ENCODE measurements around the gene SLC6A12. TPM values are rescaled to one million over a fixed set of nuclear protein-coding genes. Genes with fewer than 3 reads are reported as not detected.

SLC6A12 gene
- polyA plus RNA-seq, 1 experiment: 0.12 TPM

DNA sequence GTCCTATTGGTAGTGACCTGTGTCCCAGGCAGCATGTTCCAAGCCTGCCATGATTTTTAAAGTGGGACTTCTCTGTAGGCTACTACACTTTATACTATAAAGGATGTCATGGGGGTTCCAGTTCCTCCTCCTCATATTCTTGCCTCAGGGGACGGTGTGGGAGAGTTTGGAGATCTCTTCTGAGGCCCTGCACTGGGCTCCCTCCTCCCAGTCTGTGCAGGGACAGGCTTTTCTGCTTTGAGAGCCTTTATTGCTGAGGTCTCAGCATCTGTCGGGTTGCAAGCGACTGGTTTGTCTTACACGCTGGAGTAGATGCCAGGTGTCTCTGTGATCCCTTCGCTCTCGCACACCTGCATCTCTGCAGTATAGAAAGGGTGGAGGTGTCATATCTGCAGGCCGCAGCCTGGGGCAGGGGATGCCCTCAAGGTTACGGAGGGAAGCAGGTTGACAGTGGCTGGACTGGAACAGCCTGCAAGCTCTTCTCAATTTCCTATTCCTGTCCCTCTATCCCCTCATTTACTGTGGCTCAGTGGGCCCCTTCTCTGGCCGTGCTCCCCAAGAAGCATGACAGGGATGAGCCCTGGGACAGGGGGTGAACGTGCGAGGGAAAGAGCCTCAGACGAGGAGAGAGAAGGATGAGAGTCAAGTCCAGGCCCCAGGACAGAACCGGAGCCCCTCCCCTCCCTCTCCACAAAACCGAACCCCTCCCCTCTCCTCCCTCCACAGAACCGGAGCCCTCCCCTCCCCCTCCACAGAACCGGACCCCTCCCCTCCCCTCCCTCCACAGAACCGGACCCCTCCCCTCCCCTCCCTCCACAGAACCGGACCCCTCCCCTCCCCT is 51.3 kb downstream of the SLC6A12 start:
- H3K27ac ChIP-seq (ENCODE audit: low read depth, low read length): no peak overlapping the region
- no peak for DNase-seq (ENCODE audit: low read depth, low spot score)
- TF ChIP-seq, protein P1, sequence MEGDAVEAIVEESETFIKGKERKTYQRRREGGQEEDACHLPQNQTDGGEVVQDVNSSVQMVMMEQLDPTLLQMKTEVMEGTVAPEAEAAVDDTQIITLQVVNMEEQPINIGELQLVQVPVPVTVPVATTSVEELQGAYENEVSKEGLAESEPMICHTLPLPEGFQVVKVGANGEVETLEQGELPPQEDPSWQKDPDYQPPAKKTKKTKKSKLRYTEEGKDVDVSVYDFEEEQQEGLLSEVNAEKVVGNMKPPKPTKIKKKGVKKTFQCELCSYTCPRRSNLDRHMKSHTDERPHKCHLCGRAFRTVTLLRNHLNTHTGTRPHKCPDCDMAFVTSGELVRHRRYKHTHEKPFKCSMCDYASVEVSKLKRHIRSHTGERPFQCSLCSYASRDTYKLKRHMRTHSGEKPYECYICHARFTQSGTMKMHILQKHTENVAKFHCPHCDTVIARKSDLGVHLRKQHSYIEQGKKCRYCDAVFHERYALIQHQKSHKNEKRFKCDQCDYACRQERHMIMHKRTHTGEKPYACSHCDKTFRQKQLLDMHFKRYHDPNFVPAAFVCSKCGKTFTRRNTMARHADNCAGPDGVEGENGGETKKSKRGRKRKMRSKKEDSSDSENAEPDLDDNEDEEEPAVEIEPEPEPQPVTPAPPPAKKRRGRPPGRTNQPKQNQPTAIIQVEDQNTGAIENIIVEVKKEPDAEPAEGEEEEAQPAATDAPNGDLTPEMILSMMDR (IDR thresholded peaks at IDR 0.05; ENCODE audit: low read depth, low read length): no peak
- ChIA-PET CTCF (interaction anchor here (0.8 to 1.5 kb wide), 2 partner anchors 9 to 10 kb away, joined by 3 to 4 read pairs; no protein-coding TSS in a partner anchor), POLR2A (no interaction called here)
- H3K9me3 ChIP-seq (ENCODE audit: control insufficient read depth, insufficient read depth, low read length): no peaks in the 10 kb centered on the region
- H3K27me3 ChIP-seq (ENCODE audit: control insufficient read depth, insufficient read depth, low read length): peaks cover 23% of the 10 kb centered on the region
- no peak overlapping the region for H3K4me3 ChIP-seq (ENCODE audit: low read depth, low read length)

GRCh38 chr12:161823-162222 is 52.1 kb downstream of the SLC6A12 start:
- DNase-seq (ENCODE audit: low read depth, low spot score): no peak
- POLR2A ChIA-PET: no interaction called here
- TF ChIP-seq, protein P1 (IDR thresholded peaks at IDR 0.05; ENCODE audit: low read depth, low read length): no peak
- no peaks in the 10 kb centered on the region for H3K9me3 ChIP-seq (ENCODE audit: control insufficient read depth, insufficient read depth, low read length)
- H3K4me3 ChIP-seq (ENCODE audit: low read depth, low read length): no peak overlapping the region
- no peak overlapping the region for H3K27ac ChIP-seq (ENCODE audit: low read depth, low read length)
- H3K27me3 ChIP-seq (ENCODE audit: control insufficient read depth, insufficient read depth, low read length): peaks cover 23% of the 10 kb centered on the region
- CTCF ChIA-PET: interaction anchor here (1.5 kb wide), 1 partner anchor 9 kb away, joined by 4 read pairs; no protein-coding TSS in a partner anchor

GRCh38 chr12:160858-161257 is 53.1 kb downstream of the SLC6A12 start:
- Histone ChIP-seq H3K27ac (ENCODE audit: low read depth, low read length) (no peak overlapping the region), H3K9me3 (ENCODE audit: control insufficient read depth, insufficient read depth, low read length) (no peaks in the 10 kb centered on the region; the same call in 1 of the 2 replicates), H3K4me3 (ENCODE audit: low read depth, low read length) (no peak overlapping the region), H3K27me3 (ENCODE audit: control insufficient read depth, insufficient read depth, low read length) (peaks cover 23% of the 10 kb centered on the region)
- ChIA-PET CTCF (interaction anchor here (1.5 kb wide), 1 partner anchor 8 kb away, joined by 4 read pairs; no protein-coding TSS in a partner anchor), POLR2A (no interaction called here)
- TF ChIP-seq, protein P1 (IDR thresholded peaks at IDR 0.05; ENCODE audit: low read depth, low read length): no peak
- no peak for DNase-seq (ENCODE audit: low read depth, low spot score)

GRCh38 chr12:159156-159782 is 54.7 kb downstream of the SLC6A12 start:
- DNase-seq (ENCODE audit: low read depth, low spot score): no peak
- H3K27ac ChIP-seq (ENCODE audit: low read depth, low read length): no peak overlapping the region
- H3K4me3 ChIP-seq (ENCODE audit: low read depth, low read length): no peak overlapping the region
- TF ChIP-seq, protein P1 (IDR thresholded peaks at IDR 0.05; ENCODE audit: low read depth, low read length): no peak
- ChIA-PET CTCF (no interaction called here), POLR2A (no interaction called here)
- peaks cover 5% of the 10 kb centered on the region; the same call in 1 of the 2 replicates for H3K9me3 ChIP-seq (ENCODE audit: control insufficient read depth, insufficient read depth, low read length)
- peaks cover 23% of the 10 kb centered on the region for H3K27me3 ChIP-seq (ENCODE audit: control insufficient read depth, insufficient read depth, low read length)

DNA sequence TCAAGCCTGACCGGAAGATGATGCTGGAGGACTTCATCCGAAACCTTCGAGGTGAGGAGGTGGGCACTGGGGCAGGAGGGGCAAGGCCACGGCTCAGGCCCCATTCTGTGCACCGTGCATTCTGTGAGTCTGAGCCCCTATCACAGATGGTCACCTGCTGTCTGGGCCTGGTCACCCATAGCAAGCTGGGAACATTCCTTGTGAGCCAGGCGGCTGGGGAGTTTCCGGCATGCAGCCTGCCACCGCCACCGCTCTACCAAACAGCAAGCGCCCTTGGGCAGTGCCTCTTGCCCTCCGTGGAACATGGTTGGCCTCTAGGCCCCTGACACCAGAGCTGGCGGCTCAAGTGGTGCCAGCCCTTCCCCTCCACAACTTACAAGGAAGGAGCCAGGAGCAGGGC is 56.3 kb downstream of the SLC6A12 start:
- peaks cover 21% of the 10 kb centered on the region for H3K27me3 ChIP-seq (ENCODE audit: control insufficient read depth, insufficient read depth, low read length)
- TF ChIP-seq, protein P1 (IDR thresholded peaks at IDR 0.05; ENCODE audit: low read depth, low read length): no peak
- ChIA-PET POLR2A (no interaction called here), CTCF (no interaction called here)
- H3K9me3 ChIP-seq (ENCODE audit: control insufficient read depth, insufficient read depth, low read length): peaks cover 5% of the 10 kb centered on the region; the same call in 1 of the 2 replicates
- H3K4me3 ChIP-seq (ENCODE audit: low read depth, low read length): no peak overlapping the region
- no peak for DNase-seq (ENCODE audit: low read depth, low spot score)
- no peak overlapping the region for H3K27ac ChIP-seq (ENCODE audit: low read depth, low read length)

Data from AG04450 (cell line).